Omental fat pad (tissue), 4 donors: ENCODE data around the gene CAMSAP1. TPM values are rescaled to one million over a fixed set of nuclear protein-coding genes. Genes with fewer than 3 reads are reported as not detected.

Experiments used
- ATAC-seq: fragments of 150-250 bp; one replicate; pipeline ENCODE4 v1.9.1; 2016; ENCODE audit warnings: mild to moderate bottlenecking, moderate library complexity; ENCODE audit not compliant: low FRiP score
- DNase-seq: peaks from one replicate; pipeline ENCODE4 v3.0.0-alpha.2; 2019; ENCODE audit warnings: low spot score
- CTCF ChIP-seq, 3 donors: fragments of 450-650 bp; IDR thresholded peaks; one replicate each; pipeline ENCODE4 v1.5.1; 2016 to 2017; ENCODE audit warnings: antibody characterized with exemption in 3 of 3, mild to moderate bottlenecking in 3 of 3, moderate library complexity in 2 of 3
- total RNA-seq, 4 donors: library from RNA; depleted of rRNA; stranded (reverse); fragments of >200 nt; gene quantifications; one replicate each; pipeline ENCODE4 v1.1.0, GENCODE V29; 2016

The CAMSAP1 gene
- total RNA-seq, 4 donors from 2014 or later = 22.3 to 52.5 (median 33.2) TPM

- no peak for ATAC-seq
- no peak for TF ChIP-seq CTCF (IDR thresholded peaks at IDR 0.05)
- no peak for DNase-seq
Observed at GRCh38 chr9:135910216-135910615, 2.9 kb upstream of the CAMSAP1 start.

GRCh38 chr9:135909371-135909770 lies 2.0 kb upstream of the CAMSAP1 start:
- no peak for ATAC-seq
- DNase-seq = no peak
- no peak for TF ChIP-seq CTCF (IDR thresholded peaks at IDR 0.05)

GRCh38 chr9:135908754-135909204 lies 1.4 kb upstream of the CAMSAP1 start:
- DNase-seq (no peak), ATAC-seq (no peak)
- TF ChIP-seq CTCF (IDR thresholded peaks at IDR 0.05) = no peak

GRCh38 chr9:135908093-135908753 lies 877 bp upstream of the CAMSAP1 start:
- DNase-seq = no peak
- no peak for TF ChIP-seq CTCF (IDR thresholded peaks at IDR 0.05)
- ATAC-seq = no peak

GRCh38 chr9:135907006-135907430 lies 328 bp downstream of the CAMSAP1 start:
- DNase-seq (no peak), ATAC-seq (peak; percentile 63)
- no peak for TF ChIP-seq CTCF (IDR thresholded peaks at IDR 0.05)

- TF ChIP-seq CTCF (IDR thresholded peaks at IDR 0.05) = no peak
- no peak for DNase-seq
- peak; percentile 25 for ATAC-seq
Observed at GRCh38 chr9:135906291-135907005, 898 bp downstream of the CAMSAP1 start.
